Activated T-cell treated with anti-CD3 and anti-CD28 coated beads for 1 hour (primary cell): ENCODE measurements around the gene IER3.
"Not testable (repeated sequence)": the region's sequence is repeated elsewhere in the genome, so short reads cannot be mapped to it uniquely, and the experiment has no call there.

Experiments
- DNase-seq: peaks from one replicate; pipeline ENCODE4 v3.0.0-alpha.2; 2020; ENCODE audit warnings: low read depth

Gene IER3

DNA sequence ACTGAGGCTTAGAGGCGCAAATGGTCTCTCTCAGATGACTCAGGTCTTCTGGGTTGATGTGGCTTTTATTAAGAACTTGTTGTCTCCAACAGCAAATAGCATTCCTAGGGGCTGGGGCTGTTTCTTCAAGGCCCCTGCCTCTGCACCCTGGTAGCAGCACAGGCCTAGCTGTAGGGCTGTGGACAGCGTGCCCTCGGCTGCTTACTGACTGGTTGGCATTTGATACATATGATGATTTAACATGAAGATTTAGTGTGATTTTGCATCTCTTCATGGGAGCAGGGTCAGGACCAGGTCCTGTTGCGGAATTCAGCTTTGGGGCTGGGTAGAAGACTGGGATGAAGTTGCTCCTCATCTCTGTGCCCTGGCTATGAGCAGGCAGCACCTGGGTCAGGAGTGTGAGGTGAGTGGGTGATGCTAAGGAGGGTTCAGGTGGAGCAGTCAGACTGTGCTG, 24.3 kb upstream of the IER3 start:
- peak; percentile 9 for DNase-seq

DNA sequence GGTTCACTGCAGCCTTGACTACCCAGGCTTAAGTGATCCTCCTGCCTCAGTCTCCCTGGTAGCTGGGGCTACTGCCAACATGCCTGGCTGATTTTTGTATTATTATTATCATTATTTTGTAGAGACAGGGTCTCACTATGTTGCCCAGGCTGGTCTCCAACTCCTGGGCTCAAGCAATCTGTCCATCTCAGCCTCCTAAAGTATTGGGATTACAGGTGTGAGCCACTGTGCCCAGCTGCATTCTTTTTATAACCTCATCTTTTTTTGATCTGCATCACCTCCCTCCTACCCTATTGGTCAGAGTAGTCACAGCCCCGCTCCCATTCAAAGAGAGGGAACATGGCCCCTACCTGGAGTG, 23.6 kb upstream of the IER3 start:
- DNase-seq = no peak

DNA sequence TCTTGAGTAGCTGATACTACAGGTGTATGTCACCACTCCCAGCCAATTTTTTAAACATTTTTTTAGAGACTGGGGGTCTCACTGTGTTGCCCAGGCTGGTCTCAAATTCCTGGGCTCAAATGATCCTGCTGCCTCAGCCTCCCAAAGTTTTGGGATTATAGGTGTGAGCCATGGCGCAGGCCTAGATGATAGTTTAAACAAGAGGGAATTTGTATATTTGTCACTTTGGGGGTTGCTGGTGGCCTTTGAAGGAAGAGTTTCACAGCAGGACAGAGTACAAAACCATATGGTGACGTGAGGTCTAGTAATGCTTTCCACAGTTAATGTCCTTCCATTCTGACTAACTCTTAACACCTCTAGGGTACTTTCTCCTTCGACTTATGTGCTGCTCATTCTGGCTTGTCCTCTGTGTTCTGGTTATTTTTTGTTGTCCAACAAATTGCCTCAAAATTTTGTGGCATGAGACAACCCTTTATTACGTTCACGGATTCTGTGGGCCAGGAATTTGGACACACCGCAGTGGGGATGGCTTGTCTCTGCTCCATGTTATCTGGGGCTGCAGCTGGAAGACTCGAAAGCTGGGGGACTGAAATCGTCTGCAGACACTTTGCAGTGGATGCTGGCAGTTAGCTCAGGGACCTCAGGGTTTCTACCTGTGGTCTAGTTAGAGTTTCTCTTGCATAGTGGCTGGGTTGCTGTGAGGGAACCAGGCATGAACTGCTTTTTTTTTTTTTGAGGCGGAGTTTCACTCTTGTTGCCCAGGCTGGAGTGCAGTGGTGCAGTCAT, 23.0 kb upstream of the IER3 start:
- no peak for DNase-seq

DNA sequence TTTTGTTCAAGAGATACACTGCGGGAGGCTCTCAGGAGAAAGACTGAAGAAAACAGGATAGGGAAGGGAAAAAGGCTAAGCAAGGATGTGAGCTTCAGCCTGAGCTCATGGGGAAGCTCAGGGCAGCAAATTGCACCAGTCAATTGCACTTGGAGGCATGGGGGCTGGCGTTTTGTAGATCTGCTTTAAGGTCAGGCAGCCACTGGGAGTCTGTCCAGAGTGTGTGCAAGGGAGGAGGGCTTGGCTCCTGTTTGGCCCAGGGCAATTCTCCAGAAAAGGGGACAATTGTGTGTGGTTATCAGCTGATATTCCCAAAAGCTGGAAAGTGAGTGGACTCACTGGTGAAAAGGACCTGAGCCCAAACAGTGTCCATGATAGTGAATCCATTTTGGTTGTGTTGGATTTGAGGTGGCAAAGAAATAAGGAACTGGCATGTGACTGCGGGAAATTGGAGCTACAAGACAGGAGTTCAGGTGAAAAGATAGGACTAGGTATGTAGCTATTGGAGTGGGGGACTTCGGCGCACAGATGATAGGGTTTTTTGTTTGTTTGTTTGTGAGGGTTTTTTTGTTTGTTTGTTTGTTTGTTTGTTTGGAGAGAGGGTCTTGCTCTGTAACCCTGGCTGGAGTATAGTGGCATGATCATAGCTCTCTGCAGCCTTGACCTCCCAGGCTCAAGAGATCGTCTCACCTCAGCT, 22.3 kb upstream of the IER3 start:
- no peak for DNase-seq

DNA sequence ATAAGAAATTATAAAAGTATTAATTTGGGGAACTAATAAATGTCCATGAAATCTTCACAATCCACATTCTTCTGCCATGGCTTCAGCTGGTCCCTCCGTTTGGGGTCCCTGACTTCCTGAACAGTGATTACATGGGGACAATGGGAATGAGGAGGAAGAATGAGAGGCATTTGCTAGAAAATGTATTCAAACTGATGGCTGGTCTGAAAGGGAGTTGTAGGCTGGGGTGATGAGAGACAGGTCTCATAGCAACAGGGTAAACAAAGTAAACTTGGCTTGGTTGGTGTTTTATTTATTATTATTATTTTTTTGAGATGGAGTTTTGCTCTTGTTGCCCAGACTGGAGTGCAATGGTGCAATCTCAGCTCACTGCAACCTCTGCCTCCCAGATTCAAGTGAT, 21.1 kb upstream of the IER3 start:
- DNase-seq = not testable (repeated sequence)

DNA sequence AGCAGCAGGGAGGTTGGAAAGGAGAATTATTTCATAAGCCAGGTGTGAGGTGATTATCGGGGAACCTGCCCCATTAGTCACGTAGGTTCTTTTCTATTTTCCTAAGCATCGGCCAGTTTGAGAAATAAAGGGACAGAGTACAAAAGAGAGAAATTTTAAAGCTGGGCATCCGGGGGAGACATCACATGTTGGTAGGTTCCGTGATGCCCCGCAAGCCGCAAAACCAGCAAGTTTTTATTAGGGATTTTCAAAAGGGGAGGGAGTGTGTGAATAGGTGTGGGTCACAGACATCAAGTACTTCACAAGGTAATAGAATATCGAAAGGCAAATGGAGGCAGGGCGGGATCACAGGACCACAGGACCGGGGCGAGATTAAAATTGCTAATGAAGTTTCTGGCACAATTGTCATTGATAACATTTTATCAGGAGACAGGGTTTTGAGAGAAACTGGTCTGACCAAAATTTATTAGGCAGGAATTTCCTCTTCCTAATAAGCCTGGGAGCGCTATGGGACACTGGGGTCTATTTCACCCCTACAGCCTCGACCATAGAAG, 20.2 kb upstream of the IER3 start:
- not testable (repeated sequence) for DNase-seq

DNA sequence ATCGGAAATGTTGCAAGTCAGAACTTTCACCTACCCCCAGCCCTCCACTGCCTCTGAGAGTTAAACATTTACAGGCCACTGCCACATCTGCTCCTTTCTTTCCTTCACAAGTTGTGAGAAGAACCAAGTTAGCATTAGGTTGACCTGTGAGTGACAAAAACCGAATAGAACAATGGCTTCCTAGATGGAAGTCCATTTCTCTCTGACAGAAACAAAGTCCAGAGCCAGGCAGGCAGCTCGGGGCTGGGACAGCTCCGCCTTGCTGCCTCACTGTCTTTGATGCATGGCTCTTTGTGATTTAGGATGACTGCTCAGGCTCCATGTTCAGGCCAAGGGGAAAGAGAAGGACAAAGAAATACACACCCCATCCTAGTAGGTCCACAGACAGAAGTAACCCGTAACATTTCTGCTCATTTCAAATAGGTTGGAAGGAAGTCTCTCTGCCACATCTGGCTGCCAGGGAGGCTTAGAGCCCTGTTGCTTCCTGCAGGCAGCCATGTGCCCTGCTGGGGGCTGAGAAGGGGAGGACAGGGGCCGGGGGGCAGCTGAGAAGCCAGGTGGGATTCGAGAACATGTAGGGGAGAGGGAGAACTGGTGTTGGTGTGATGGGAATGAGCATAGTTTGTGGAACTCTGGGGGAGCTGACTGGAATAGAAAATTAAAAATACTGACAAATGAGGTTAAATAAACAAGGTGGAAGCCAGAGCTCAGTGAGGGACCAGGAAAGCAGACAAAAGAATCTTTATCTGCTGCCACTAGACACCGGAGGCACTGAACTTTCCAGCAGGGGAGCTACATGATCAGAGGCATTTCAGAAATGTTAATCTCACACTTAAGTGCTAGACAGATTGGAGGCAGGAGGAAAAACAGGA, 19.5 kb upstream of the IER3 start:
- DNase-seq = no peak

DNA sequence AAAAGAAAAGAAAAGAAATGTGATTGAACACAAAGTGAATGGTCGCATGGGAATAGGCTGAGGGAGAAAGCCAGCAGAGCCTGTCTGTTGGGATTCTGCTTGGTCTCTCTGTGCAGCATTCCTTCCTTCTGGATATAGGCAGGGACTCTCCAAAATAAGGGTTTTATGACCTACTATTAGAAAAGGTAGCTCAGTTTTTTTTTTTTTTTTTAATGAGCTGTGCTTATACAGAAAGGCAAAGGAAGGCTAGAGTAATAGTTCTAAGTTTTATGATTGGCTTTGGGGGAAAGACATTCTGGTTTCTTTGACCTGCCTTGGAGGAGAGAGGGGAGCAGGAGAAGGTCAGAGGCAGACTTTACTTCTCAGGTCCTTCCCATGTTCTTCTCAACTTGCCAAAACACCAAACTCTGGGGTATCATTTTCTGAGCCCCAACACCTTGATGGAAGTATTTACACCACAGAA, 18.8 kb upstream of the IER3 start:
- DNase-seq = no peak

DNA sequence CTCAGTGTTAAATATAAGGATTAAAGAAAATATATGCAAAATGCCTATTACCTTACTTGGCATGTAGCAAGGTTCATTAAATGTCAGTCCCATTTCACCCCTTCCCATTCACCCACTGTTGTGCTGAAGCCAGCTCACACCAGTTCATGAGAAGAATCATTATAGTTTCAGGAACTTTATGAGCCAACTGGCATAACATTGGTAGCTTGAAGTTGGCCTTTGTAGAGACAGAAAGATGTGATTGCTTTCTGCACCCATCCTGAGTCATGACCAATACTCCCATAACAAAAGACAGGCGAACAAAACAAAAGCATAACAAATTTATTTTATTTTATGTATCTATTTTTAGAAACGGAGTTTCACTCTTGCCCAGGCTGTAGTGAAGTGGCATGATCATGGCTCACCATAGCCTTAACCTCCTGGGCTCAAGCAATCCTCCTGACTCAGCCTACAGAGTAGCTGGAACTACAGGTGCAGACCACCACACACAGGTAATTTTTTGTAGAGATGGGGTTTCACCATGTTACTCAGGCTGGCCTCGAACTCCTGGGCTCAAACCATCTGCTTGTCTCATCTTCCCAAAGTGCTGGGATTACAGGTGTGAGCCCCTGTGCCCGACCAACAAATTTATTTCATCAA, 17.6 kb upstream of the IER3 start:
- no peak for DNase-seq

DNA sequence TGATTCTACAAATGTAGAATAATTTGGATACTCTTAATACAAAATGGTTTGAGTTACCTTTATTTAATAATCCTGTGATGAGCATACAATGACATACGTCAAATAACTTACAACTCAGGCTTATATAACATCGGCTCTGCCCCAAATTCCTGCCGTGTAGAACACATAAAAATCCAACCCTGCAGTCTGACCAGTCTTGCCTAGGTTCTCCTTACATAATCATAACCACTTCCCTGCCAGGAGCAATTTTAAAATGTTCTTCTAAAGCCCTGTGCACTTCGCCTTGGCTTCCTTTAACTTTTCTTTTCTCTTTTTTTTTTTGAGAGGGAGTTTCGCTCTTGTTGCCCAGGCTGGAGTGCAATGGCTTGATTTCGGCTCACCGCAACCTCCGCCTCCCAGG, 16.2 kb upstream of the IER3 start:
- no peak for DNase-seq

DNA sequence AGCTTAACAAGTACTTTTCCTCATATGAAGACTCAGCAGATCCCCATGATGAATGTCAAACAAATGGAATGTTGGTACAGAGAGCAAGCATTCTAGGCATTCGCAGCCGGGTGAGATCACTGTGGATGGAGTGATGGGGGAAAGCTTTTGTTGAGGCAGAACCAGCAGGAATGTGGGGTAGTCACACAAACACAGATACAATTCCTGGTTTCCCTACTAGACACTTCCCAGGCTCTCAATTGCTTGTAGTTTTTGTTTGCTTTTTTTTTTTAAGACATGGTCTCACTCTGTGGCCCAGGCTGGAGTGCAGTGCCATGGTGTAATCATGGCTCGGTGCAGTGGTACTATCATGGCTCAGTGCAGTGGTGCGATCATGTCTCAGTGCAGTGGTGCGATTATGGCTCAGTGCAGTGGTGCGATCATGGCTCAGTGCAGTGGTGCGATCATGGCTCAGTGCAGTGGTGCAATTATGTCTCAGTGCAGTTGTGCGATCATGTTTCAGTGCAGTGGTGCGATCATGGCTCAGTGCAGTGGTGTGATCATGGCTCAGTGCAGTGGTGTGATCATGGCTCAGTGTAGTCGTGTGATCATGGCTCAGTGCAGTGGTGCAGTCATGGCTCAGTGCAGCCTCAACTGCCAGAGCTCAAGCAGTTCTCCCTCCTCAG, 15.4 kb upstream of the IER3 start:
- DNase-seq = no peak

DNA sequence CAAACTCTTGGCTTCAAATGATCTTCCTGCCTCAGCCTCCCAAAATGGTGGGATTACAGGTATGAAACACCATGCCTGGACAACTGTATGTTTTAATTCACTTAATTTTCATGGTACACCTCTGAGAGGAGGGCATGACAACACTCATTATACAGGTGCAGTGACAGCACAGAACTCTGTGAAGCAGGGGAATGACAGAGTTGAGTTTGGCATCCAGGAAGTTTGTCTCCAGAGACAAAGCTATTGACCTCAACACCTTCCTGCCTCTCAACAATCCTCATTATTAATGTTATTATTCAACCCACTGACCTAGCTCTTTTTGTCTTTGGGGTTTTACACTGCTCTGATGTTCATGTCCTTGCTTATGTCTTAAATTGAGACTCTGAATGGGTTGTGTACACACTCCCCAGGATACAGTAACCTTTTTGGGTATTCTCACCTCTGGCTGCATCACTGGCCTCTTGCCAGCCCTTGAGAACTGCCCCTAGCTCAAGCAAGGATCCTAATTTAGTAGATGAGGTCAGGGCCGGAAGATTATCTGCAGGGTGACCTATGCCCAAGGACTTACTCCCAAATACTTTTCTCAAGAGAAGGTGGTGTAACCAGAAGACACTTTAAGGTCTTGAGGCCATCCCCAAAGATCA, 13.0 kb upstream of the IER3 start:
- DNase-seq = no peak

DNA sequence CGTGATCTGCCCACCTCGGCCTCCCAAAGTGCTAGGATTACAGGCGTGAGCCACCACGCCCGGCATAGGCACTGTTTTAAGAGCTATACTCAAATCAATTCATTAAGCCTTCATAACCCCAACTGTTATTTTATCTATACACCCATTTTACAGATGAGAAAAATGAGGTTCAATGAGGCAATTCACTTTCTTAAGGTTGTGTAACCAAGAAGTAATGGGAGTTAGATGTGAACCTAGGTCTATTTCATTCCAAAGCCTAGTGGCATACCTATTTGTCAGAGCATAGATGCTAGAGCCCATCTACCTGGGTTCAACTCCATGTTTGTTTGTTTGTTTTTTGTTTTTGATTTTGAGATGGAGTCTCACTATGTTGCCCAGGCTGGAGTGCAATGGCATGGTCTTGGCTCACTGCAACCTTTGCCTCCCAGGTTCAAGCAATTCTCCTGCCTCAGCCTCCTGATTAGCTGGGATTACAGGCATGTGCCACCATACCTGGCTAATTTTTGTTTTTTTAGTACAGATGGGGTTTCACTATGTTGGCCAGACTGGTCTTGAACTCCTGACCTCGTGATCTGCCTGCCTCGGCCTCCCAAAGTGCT, 12.2 kb upstream of the IER3 start:
- not testable (repeated sequence) for DNase-seq

DNA sequence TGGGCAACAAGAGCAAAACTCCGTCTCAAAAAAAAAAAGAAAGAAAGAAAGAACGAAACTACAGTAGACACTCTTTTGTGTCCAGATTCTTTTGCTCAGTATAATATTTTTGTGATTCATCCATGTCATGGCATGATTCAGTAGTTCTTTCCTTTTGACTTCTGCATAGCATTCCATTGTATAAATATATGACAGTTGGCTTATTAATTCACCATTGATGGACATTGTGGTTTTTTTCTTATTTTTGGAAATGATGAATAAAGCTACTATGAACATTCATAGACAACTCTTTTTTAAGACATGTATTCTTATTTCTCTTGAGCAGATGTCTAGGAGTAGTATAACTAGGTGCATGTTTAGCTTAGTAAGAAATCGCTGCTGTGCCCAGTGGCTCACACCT, 10.3 kb upstream of the IER3 start:
- DNase-seq = no peak

DNA sequence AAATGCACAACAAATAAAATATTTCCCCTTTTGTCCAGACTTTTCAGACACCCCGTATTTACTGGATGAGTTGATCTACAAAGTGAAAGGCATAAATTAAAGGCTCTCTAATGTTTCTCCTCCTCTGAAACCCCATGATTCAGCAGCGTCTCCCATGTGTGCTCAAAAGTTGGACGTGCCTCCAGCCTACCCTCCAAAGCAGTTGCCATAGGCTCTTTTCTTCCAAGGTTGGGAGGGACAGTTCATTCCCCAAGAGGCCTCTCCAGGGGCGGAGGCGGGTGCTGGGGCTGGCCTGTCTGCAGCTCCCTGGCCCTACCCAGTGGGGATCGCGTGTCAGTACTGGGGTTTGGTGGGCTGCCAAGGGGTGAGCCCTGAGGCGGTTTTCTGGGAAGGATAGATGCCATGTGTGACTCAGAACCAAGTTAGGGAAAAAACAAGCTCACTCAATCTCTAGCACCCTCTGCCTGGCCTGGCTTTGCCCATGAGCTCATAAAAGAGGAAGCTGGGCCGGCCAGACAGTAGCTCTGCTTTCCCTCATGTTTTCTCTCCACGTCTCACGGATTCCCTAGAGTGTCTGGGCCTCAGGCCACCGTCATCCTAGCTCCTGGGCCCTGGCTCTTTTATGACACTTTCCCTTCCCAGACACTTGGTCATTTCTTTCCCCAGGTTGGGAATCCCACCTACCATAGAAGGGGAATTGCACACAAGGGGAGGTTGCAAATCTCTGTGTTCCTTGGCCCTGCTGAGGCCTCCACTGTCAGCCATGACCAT, 8.0 kb upstream of the IER3 start:
- DNase-seq = no peak

DNA sequence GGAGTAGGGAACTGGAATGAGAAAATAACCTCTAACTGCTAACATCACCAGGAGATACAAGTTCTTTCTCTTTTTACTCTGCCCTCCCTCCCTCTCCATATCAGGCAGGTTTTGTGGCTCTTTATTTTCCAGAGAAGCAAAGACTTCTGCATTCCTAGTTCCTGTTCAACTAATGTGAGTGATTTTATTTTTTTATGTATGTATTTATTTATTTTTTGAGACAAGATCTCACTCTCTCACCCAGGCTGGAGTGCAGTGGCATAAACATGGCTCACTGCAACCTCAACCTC, 6.0 kb upstream of the IER3 start:
- DNase-seq = no peak

DNA sequence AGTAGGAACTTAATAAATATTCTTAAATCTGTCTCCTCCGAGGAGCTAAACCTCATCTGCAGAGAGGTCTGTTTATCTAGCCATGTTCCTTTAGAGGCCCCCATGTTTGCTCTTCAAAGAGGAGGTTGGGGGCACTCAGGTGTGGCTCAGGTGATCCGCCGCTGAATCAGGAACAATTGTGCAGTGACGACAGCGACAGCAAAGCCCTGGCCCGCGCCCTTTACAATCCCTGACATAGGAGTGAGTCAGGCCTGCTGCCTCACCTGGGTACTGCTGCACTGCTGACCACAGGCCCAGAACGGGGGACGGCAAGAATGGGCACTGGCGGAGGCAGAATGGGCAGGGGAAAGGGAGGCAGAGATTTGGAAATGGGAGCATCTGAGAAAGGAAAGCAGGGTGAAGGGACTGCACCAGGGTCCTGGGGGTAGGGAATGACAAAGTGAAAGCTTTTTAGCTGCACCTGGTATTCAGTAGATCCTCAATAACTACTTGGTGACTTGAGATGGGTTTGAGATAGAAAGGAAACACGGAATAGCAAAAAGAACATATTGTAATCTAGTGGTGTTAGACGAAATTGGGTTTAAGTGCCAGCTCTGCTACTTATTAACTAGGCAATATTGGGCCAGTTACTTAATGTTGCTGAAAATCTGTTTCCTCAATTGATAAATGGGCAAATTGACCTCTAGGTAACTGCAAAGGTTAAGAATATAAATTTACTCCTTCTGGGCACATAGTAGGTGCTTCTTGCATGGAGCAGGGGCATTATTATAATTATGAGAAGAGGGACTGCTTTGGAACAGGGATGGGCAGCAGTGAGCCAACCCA, 5.4 kb upstream of the IER3 start:
- DNase-seq = no peak

DNA sequence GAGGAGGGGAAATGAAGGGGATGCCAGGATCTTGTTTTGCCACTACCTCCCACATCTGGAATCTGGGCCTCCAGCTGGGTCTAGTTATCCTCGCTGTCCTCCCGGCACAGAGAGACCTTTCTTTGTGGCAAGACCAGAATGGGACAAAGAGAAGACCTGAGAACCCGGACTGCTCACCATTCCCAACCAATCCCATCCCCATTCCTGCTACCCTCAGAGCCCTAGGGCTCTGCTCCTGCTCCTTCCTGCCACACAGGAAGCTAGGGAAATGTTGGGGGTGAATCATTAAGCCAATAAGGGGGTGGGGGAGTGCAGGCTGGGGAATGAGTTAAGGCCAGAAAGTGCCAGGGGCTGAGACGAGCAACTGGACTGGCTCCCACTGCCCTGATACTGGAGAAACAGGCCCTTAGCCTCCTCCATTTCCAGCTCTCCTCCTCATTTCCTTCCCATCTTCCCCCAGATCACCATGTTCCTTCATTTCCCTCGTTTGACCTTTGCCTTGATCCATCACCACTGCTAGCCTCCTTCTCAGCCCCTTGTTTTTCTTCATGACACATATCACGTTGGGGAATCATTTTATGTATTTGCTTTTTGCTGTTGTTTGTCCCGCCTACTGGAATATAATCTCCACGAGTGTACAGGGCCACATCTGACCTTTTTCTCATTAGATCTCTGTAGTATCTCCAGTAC, 4.6 kb upstream of the IER3 start:
- DNase-seq = no peak
